GM18511 (cell line): Measurements from ENCODE around the gene EHBP1L1.

ENCODE experiments used
- ATAC-seq: cut with Tn5 transposase; IDR thresholded peaks from one replicate; pipeline ENCODE4 v1.9.1; 2021; ENCODE audit warnings: mild to moderate bottlenecking, moderate library complexity; ENCODE audit not compliant: unreplicated experiment

EHBP1L1 gene

DNA sequence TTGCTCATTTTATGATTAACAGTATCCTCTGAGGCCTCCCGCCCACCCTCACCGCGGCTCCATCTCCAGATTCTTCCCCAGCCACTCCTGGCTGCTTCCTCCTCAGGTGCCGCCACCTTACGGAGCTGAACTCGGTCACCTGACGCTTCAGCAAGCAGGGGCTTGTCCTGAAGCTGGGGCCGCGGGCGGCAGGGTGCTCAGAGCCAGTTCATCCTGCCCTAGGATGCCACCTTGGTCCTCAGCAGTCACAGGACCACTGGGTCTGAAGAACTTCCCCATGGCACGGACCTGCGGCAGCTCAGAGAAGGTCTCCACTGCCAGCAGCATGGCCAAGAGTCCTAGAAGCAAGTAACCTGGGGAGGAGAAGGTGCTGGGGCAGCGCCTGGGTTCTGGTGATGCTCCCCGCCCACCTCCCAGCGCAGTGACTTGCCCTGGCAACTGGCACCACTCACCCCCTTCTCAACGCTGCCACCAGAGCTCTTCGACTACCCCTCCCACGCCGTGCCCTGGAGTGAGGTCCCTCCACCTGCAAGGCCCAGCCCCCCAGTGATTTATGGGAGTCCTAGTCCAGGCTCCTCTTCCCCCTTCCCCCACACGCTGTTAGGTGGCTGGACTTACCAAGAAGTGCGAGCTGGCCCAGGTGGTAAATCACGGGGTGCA is 17.1 kb downstream of the EHBP1L1 start:
- ATAC-seq, result no peak

DNA sequence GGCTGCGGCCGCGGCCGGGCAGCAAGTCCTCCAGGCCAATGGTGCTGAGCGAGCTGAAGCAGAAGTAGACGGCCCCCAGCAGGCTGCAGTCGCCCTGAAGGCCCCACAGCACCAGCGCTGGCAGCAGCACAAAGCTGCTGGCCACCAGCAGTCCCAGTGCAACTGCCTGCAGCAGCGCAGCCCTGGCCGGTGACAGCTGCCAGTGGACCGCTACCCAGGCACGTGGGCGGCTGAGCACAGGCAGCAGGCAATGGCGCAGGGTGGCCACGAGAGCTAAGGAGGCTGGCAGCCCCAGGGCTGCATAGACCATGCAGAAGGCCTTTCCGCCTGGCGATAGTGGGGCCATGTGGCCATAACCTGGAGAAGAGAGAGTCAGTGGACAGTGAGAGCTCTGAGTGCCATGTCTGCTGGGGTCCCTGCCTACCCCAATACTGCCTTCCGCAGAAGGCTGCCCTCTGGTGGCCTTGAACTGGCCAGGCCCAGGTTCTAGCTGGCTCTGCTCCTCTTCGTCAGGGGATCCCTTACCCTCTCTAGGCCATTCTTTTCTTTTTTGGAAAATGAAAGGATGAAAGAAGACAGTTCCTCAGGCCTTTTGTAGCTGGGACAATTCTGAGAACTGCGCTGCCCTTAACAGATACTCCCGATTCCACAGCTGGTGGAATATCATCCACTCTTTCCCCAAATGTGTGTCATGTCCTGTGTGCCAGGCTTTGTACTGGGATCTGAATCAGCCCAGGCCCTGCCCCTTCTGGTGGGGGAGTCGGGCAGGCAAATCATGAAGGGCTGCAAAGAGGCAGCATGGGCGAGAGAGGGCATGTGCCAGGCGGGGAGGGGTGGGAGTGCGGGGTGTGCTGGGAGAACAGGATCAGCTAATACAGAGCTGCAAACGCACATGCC is 17.9 kb downstream of the EHBP1L1 start:
- no peak for ATAC-seq

DNA sequence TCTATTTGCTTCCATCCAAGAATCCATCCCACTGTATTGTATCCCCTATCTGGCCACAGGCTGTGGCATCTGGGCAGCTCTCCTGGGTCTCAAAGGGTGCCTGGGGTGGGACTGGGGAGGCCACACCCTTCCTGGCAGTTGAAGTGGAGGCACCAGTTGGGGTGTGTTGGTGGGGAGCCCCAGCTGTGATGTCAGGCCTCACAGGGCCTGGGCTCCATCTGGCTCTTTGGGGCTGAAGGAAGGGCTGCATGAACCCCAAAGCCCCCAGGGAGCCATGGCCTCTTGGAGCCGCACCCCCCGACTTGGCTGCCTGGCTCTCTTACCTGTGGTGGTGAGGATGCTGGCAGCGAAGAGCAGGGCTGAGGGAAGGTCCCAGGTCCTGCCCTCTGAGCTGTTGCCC is 19.3 kb downstream of the EHBP1L1 start:
- no peak for ATAC-seq

DNA sequence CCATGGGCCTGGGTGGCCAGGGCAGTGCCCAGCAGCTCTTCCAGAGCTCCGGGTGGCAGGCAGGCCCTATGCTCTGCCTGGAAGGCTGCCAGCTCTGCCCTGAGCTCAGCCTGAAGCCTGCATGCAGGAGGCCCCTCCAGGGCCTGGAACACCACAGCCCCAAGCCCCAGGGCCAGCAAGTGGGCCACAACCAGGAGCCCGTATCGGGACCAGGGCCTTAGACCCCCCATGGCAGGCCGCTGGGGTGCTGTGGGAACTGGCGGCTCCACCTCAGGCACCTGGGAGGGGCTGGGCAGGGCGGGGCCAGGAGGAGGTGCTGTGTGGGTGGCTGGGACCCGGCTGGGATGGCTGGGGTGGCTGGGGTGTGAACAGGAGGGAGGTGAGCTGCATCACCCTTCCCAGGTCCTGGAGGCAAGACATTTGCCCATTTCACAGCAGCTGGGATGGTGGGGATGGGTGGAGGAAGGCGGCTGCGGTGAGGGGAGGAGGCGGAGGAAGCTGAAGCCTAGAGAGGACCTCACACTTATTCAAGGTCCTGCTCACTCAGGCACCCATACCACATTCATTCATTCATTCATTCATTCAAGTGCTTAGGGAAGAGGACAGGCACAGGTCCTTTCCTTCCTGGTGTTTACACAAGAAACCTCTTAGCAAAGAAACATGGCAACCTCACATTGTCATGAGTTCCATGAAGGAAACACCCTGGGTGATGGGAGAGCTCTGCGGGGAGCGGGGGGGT is 19.9 kb downstream of the EHBP1L1 start, which contains the start of gene KCNK7:
Gene KCNK7 (minus strand): TSS at position 258 of the 739 bp plus-strand sequence. CDS start 28 bp downstream, at position 230.
- ATAC-seq, result no peak

DNA sequence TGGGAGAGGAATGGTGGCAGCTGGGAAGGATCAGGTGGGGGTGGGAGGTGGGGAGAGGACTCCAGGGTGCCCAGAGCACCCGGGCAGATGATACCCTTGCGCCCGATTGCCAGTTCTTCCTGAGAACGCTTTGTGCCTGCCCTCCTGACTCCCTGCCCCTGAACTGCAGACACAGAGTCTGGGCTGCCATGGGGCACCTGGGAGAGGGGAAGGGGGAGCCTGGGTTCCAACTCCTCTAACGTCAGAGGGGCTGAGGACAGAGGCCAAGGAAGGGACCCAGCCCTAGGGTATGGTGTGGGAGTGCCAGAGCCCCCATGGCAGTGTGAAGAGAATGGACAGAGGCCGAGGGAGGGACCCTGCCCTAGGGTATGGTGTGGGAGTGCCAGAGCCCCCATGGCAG is 20.7 kb downstream of the EHBP1L1 start:
- ATAC-seq, result no peak

DNA sequence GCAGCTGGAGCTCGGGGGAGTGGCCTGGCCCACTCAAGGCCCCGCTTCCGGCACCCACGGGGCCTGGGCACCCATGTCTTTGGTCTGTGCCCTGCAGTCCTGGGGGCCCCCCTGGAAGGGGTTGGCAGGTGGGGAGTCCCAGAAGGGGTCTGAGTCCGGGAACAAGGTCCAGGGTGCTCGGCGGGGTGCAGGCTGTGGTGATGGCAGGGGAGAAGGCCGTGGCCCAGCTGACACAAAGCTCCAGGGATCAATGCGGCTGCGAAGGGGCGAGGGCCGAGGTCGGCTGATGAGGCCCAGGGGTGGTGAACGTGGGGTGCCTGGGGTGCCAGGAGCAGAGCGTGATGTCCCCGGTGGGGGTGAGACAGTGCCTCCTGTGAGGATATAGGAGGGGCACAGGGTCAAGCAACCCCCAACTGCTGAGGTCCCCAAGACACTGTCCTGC is 22.4 kb downstream of the EHBP1L1 start:
- no peak for ATAC-seq

DNA sequence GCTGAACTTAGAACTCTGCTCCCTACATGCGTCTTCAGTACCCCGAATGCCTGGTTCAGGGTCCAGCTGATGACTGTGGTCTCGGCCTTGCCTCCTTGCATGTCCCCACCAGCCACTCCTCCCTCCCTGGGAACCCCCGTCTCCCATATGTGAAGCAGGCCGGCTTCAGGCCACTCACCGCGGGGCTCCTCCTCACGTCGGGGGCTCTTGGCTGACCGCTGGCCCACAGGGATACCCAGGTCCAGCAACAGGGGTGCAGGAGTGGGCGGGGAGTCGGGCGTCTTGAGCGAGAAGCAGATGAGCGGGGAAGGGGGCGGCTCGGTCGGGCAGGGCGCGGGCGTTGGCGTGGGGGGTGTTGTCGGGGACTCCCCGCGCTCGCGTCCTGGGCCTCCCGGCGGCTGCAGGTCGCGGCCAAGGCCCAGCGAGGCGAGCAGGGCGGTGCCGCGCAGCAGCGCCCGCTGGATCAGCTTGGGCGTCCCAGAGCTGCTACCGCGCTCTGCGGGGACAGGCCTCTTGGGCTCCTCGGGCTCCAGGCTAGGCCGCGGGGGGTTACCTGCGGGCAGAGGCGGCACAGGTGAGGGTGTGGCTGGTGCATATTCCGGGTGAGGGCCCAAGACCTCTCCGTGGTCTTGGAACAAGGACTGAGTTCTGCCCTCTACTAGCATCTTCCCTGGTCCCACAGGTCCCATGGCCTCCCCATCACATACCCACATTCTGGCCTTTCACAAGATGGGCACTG is 23.5 kb downstream of the EHBP1L1 start:
- no peak for ATAC-seq

DNA sequence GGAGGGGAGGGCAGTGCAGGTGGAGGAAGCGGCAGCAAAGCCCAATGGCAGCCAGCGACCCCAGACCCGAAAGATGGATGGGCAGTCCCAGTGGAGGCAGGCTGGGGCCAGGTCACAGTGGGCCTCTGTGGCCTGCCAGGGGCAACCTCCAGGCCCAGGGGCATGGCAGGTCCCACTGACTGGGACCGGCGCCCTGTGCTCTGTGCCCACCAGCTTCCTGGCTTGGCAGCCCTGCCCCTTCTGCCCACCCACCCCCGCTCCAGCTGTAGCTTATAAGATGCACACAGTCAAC is 24.0 kb downstream of the EHBP1L1 start:
- ATAC-seq, result no peak

DNA sequence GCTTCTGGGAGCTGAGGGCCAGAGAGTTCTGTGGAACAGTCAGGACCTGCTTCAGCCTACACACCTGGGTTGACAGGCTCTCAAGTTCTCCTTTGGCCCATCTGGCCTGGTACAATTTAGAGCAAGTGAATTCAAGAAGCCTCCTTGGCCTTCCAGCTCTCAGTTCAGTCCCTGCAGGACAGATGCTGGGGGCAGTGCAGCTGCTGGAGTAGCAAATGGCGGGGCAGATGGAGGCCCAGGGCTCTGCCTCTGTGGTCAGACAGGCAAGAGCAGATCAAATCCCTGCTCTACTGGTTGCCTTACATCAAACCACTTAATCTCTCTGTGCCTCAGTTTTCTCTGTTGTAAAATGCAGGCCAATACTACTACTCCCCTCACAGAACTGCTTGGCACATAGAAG is 28.4 kb downstream of the EHBP1L1 start:
- ATAC-seq, result no peak

DNA sequence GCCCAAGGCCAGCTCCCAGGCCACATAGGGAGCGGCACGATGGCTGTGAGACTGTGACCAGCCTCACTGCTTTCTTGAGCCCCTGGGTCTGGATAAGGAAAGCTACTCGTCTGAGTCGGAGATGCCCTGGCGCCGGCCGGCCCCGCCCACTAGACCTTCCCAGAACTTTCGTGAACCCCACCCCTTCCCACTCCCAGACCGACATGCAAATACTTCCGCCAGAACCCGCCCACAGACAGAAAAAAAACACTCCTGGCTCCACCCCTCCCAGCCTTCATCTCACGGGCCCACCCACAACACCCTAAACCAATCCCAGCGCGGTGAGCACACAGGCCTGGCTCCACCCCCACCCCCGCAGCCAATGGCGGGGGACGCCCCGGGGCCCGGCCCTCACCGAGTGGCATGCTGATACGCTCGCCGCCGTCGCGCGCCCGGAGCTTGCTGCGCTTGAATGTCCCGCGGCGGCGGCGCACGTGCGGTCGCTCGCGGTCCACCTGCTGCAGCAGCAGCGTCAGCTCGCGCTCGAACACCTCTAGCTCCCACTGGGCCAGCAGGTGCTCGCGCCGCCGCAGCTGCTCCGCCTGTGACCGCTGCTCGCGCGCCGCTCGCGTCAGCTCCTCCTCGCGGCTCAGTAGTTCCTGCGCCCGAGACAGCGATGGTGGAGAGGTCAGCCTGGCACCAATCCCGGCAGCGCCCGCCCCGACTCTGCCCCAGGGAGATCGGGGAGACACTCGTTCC is 31.2 kb downstream of the EHBP1L1 start:
- ATAC-seq, result no peak

DNA sequence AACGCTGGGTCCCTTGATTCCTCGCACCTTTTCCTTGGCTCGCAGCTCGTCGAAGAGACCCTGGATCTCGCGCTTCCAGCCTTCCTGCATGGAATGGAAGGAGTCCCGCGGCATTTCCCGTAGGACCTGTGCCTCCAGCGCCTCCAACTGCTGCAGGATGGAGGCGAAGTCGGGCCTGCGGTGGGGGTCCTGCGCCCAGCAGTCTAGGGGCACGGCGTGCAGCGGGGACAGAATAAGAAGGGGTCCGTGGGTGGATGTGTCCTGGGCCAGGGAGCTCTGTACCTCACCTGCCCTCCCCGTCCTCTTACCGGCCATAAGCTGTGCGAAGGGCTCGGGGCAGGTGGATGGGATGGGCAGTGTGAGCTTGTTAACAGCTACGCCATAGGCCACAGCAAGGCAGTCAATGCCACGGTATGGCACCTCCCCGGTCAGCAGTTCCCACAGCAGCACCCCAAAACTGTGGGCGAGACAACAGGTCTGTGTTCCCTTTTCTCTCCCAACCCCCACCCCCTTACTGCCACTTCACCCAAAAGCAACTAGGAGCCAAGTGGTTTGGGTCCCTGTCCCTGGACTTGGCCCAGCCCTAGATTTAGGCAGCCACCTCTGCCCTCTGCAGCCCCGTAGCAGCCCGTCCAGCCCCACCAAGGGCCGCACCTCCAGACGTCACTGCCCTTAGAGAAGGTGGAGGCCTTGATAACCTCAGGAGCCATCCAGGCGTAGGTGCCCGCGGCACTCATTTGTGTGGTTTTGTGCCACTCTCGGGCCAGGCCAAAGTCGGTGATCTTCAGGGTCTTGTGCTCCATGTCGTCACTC is 32.0 kb downstream of the EHBP1L1 start:
- ATAC-seq, result no peak

DNA sequence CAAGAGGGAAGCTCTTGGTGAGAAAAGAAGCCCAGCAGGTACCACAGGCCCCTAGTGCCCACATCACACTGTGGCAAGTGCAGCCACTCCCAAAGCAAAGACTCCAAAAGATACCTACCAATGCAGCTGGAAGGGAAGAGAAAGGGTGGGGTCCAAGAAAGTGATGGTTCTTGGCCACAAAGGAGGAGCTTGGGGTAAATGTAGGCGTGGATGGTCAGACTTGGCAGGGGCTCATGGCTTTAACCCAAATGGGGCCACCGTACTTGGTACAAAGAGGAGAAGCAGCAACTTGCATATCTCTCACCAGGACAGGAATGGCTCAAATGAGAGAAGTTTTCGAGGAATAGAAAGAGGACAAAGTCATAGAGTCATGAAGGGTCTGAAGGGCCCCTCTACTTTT is 33.4 kb downstream of the EHBP1L1 start:
- no peak for ATAC-seq

DNA sequence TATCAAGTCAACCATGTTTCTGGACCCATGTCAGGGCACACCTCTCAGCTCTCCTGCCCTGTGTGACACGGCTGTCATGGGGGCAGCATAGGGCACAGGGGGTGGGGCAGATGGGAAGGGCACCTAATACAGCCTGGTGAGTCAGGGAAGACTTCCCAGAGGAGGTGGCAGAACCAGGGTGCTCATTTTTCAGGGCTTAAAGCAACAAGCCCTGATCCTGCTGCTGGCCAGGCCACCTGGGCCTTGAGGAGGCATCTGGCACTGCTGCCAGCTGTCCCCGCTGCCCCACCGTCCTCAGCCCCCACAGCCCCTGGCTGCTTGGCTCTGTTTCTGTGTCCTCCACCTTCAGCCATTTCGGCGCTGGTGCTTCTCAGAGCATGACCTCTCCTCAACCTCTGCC is 33.8 kb downstream of the EHBP1L1 start:
- ATAC-seq, result no peak

DNA sequence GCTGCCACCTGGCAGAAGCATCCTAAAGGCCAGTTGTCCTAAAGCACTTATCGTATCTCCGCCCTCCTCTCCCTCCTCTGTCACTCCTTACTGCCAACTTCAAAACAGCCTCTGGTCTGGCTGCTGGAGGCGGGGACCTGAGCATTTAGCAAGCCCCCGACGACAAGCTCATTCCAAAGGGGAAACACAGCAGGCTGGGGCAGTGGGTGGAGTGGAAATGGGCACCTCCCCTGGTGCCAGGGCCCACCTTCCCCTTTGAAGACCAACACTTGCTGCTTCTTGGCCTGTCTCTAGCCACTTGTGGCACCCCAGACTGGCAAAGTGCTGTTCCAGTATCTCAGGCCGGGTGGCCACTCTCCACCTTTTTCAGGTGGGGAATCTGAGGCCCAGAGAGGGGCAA is 34.6 kb downstream of the EHBP1L1 start:
- ATAC-seq, result no peak

DNA sequence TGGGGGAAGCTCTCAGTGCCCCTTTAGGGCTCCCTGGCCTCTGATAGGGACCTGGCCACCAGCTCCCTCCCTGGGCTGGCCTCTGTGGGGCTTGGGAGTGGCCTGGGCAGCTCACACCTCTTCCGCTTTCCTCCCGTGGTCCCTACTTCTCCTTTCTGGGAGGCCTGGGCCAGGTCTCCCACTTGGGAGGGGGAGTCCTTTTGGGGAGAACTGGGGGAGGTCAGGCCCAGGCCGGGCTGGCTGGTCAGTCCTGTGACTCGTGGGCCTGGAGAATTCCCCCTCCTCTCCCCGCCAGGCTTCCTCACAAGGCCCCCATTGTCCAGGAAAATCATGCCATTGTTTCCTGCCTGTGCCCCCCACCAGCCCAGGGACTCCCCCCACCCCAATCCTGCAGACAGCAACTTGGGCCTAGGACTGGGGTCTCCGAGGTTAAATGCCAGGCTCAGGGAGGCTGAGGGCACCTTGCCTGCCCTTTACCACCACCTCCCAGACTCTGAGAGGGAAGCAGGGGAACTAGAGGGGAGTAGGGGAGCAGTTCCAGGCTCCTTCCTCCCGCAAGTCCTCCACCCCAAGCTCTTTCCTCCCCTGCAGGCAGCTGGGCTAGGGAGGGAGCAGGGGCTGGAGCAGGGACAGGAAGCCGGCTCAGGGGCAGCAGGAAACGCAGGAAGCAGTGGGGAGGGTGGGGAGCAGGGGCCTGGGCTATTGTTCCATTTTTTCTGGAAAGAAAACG is 35.3 kb downstream of the EHBP1L1 start:
- ATAC-seq, result no peak

DNA sequence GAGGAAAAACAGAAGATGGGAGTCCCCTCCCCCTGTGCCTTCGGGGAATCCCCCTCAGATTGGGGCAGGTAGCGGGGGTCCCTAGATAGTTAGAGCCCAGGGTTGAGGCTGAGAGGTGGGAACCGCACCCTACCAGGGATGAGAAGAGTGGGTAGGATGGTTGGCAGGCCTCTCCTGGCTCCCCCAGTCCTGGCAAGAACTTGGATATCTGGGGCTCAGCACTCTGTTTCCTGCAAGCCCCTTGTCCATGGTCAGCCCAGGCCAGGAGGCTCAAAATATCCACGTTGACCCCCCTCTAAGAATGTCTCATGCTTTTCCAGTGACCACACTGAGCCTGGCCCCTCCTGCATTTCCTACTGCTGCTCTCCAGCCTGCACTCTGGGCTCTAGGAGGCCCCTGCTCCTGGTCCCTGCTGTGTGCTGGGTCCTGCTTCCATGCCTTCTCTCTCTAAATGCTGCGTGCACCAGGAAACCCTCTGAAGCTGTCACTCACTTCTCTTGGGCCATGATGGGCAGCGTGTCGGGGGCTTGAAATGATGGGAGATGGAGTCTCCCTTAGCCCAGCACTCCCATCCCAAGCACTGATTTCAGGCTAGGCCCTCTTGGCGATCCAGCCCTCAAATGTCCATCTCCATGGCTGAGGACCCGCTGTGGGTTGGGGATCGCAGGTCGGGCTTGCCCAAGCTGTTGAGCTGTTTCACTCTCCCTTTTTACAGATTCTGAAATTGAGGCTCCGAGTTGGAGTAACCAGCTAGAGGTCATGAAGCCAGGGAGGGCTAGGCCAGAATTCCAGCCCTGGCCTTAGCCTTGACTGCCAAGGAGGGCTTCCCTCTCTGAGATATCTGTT is 36.1 kb downstream of the EHBP1L1 start:
- ATAC-seq, result no peak

DNA sequence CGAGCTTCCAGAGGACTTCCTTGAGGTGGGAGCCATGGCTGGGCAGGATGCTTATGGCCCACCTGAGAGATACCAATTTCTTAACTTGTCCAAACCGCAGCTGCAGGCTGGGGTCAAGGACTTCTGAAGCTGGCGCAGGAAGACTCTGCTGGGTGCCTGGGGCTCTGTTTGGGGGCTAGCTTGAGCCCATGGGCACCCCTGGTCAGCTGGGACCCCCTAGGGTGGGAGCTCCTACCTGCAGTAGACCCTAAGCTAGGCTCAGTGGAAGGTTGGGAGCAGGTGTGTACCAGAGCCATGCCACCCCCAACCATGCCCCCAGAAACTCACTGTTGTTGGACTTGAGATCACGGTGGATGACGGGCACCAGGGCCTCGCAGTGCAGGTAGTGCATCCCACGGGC is 36.8 kb downstream of the EHBP1L1 start:
- no peak for ATAC-seq
